Stimulated activated CD8-positive, alpha-beta memory T cell treated with anti-CD3 and anti-CD28 coated beads, Interleukin-12 subunit alpha, Interleukin-12 subunit beta, amount 100 ng/mL, for 4 hours (primary cell): Measurements from ENCODE around the gene MC1R.

Experiments used
- DNase-seq: peaks from one replicate; pipeline ENCODE4 v3.0.0-alpha.2; 2020; ENCODE audit warnings: low read depth

Gene MC1R

GRCh38 chr16:89895482-89896250, 23.0 kb upstream of the MC1R start:
- no peak for DNase-seq

- no peak for DNase-seq
These were observed 21.5 kb upstream of the MC1R start for GRCh38 chr16:89897204-89897603.

- no peak for DNase-seq
These were observed 20.3 kb upstream of the MC1R start for GRCh38 chr16:89898201-89898967.

GRCh38 chr16:89899879-89900481, 18.7 kb upstream of the MC1R start:
- DNase-seq, result no peak

- no peak for DNase-seq
These were observed 17.8 kb upstream of the MC1R start for GRCh38 chr16:89900885-89901284.

- no peak for DNase-seq
These were observed 15.7 kb upstream of the MC1R start for GRCh38 chr16:89902980-89903379.

GRCh38 chr16:89903908-89904515, 14.7 kb upstream of the MC1R start:
- DNase-seq, result no peak

- no peak for DNase-seq
These were observed 13.8 kb upstream of the MC1R start for GRCh38 chr16:89904606-89905510.

- DNase-seq, result no peak
These were observed 13.0 kb upstream of the MC1R start for GRCh38 chr16:89905511-89906139.

- DNase-seq, result no peak
These were observed 12.3 kb upstream of the MC1R start for GRCh38 chr16:89906140-89907025.

- no peak for DNase-seq
These were observed 11.4 kb upstream of the MC1R start for GRCh38 chr16:89907055-89907814.

- DNase-seq, result no peak
These were observed 10.4 kb upstream of the MC1R start for GRCh38 chr16:89908236-89908635.

- no peak for DNase-seq
These were observed 8.6 kb upstream of the MC1R start for GRCh38 chr16:89909777-89910716.

- no peak for DNase-seq
These were observed 7.8 kb upstream of the MC1R start for GRCh38 chr16:89910717-89911354.

GRCh38 chr16:89911375-89911774, 7.3 kb upstream of the MC1R start:
- DNase-seq, result no peak

GRCh38 chr16:89912143-89912542, 6.5 kb upstream of the MC1R start:
- no peak for DNase-seq

GRCh38 chr16:89912627-89913026, 6.0 kb upstream of the MC1R start:
- DNase-seq, result no peak
